ENCODE data around the gene C1QA. TPM values are rescaled to one million over a fixed set of nuclear protein-coding genes. Genes with fewer than 3 reads are reported as not detected.

The C1QA gene
- total RNA-seq, 1 experiment from 2014 or later: not detected

DNA sequence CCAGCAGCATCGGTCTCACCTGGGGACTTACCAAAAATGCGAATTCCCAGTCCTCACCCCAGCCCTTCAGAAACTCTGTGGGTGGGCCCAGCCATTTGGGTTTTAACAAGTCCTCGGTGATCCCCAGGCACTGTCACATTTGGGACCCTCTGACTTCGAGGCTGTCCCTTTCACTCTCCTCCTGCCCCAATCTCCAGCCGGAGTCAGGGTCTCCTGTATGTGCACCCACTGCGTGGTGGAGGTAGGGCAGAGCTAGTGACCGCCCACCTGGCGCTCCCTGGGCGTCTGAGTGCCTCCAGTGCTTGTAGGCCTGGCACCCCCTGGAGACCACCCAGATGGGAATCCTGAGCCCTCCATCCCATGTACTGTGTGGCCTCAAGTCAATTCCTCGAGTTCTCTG, 42.0 kb upstream of the C1QA start:
- Histone ChIP-seq H4K20me1 (ENCODE audit: insufficient read depth) (no peaks in the 10 kb centered on the region), H3K4me2 (no peak overlapping the region), H3K27ac (no peak overlapping the region), H3K36me3 (ENCODE audit: low read depth) (no peaks in the 10 kb centered on the region), H3K9me2 (ENCODE audit: insufficient read depth) (no peaks in the 10 kb centered on the region), H3K27me3 (ENCODE audit: insufficient read depth, low read depth) (peaks cover 91% of the 10 kb centered on the region), H3F3A (ENCODE audit: insufficient read depth, low read depth) (no peaks in the 10 kb centered on the region), H3K9me3 (ENCODE audit: insufficient read depth, low read depth) (no peaks in the 10 kb centered on the region), H2AFZ (no peak overlapping the region), H3K79me2 (ENCODE audit: low read depth) (no peaks in the 10 kb centered on the region), H3K4me3 (no peak overlapping the region), H3K4me1 (replicated peaks; ENCODE audit: insufficient read depth) (no peaks in the 10 kb centered on the region)
- POLR2A ChIA-PET (ENCODE audit: unreplicated experiment): no interaction called here
- BruUV-seq (replicated peaks): no TSS peak
- intact Hi-C loops (cut with micrococcal nuclease; ENCODE audit: unreplicated experiment): no loop called here
- TF ChIP-seq, protein P1, sequence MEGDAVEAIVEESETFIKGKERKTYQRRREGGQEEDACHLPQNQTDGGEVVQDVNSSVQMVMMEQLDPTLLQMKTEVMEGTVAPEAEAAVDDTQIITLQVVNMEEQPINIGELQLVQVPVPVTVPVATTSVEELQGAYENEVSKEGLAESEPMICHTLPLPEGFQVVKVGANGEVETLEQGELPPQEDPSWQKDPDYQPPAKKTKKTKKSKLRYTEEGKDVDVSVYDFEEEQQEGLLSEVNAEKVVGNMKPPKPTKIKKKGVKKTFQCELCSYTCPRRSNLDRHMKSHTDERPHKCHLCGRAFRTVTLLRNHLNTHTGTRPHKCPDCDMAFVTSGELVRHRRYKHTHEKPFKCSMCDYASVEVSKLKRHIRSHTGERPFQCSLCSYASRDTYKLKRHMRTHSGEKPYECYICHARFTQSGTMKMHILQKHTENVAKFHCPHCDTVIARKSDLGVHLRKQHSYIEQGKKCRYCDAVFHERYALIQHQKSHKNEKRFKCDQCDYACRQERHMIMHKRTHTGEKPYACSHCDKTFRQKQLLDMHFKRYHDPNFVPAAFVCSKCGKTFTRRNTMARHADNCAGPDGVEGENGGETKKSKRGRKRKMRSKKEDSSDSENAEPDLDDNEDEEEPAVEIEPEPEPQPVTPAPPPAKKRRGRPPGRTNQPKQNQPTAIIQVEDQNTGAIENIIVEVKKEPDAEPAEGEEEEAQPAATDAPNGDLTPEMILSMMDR (conservative IDR thresholded peaks at IDR 0.05): no peak
- no peak for TF ChIP-seq EZH2 (IDR thresholded peaks at IDR 0.05; ENCODE audit: low read depth)
- DNase-seq: no peak
- CTCF ChIA-PET: no interaction called here

DNA sequence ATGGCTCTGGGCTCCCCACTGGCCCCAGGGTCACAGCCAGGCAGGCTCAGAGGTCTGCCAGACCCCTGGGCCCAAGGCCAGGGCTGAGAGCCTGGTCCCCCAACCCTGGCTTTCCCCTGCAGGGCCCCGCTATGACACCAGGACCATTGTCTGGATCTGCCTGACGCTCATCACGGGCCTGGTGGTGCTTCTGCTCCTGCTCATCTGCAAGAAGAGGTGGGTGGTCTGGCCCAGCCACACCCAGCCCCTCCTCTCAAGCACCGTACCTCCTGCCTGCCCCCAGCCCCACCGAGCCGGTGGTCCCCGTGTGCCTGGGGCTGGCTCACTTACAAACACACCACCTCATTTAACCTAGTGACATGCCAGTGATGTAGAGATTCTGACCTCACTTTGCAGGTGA, 41.3 kb upstream of the C1QA start:
- Histone ChIP-seq H4K20me1 (ENCODE audit: insufficient read depth) (no peaks in the 10 kb centered on the region), H3K9me3 (ENCODE audit: insufficient read depth, low read depth) (no peaks in the 10 kb centered on the region), H3K36me3 (ENCODE audit: low read depth) (no peaks in the 10 kb centered on the region), H2AFZ (no peak overlapping the region), H3K4me3 (no peak overlapping the region), H3K27ac (no peak overlapping the region), H3K4me2 (no peak overlapping the region), H3K27me3 (ENCODE audit: insufficient read depth, low read depth) (peaks cover 84% of the 10 kb centered on the region), H3K9me2 (ENCODE audit: insufficient read depth) (no peaks in the 10 kb centered on the region), H3K4me1 (replicated peaks; ENCODE audit: insufficient read depth) (no peaks in the 10 kb centered on the region), H3F3A (ENCODE audit: insufficient read depth, low read depth) (no peaks in the 10 kb centered on the region), H3K79me2 (ENCODE audit: low read depth) (no peaks in the 10 kb centered on the region)
- POLR2A ChIA-PET (ENCODE audit: unreplicated experiment): no interaction called here
- DNase-seq: no peak
- intact Hi-C loops (cut with micrococcal nuclease; ENCODE audit: unreplicated experiment): no loop called here
- no TSS peak for BruUV-seq (replicated peaks)
- TF ChIP-seq, protein P1 (conservative IDR thresholded peaks at IDR 0.05): no peak
- TF ChIP-seq EZH2 (IDR thresholded peaks at IDR 0.05; ENCODE audit: low read depth): no peak
- CTCF ChIA-PET: no interaction called here

DNA sequence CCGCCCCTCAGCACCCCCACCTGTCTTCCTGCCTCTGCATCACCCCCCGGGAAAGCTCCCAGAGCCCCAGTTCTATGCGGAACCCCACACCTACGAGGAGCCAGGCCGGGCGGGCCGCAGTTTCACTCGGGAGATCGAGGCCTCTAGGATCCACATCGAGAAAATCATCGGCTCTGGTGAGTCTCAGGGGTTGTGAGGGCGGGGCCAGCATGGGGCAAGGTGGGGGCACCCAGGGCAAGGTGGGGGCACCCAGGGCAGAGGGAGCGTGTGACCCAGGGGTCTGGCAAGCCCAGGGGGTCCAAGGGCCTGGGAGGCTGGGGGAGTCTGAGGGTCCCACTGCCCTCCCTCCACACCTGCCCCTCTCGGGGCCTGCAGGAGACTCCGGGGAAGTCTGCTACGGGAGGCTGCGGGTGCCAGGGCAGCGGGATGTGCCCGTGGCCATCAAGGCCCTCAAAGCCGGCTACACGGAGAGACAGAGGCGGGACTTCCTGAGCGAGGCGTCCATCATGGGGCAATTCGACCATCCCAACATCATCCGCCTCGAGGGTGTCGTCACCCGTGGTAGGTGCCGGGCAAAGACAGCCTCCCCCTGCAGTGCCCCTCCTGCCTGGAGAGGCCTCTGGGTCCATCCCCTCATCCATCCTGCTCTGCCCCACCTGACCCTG, 39.0 kb upstream of the C1QA start:
- DNase-seq: no peak
- POLR2A ChIA-PET (ENCODE audit: unreplicated experiment): no interaction called here

More for the DNA sequence above, 39.0 kb upstream of the C1QA start:
- no peaks in the 10 kb centered on the region for H3F3A ChIP-seq (ENCODE audit: insufficient read depth, low read depth)
- no peaks in the 10 kb centered on the region for H3K79me2 ChIP-seq (ENCODE audit: low read depth)
- no peaks in the 10 kb centered on the region for H3K9me3 ChIP-seq (ENCODE audit: insufficient read depth, low read depth)
- H2AFZ ChIP-seq: no peak overlapping the region
- TF ChIP-seq, protein P1 (conservative IDR thresholded peaks at IDR 0.05): no peak
- TF ChIP-seq EZH2 (IDR thresholded peaks at IDR 0.05; ENCODE audit: low read depth): no peak
- no peak overlapping the region for H3K27ac ChIP-seq
- H4K20me1 ChIP-seq (ENCODE audit: insufficient read depth): no peaks in the 10 kb centered on the region
- peaks cover 68% of the 10 kb centered on the region for H3K27me3 ChIP-seq (ENCODE audit: insufficient read depth, low read depth)
- no peaks in the 10 kb centered on the region for H3K9me2 ChIP-seq (ENCODE audit: insufficient read depth)
- BruUV-seq (replicated peaks): no TSS peak
- intact Hi-C loops (cut with micrococcal nuclease; ENCODE audit: unreplicated experiment): no loop called here
- H3K4me3 ChIP-seq: no peak overlapping the region
- H3K36me3 ChIP-seq (ENCODE audit: low read depth): no peaks in the 10 kb centered on the region
- CTCF ChIA-PET: no interaction called here
- H3K4me1 ChIP-seq (replicated peaks; ENCODE audit: insufficient read depth): no peaks in the 10 kb centered on the region
- H3K4me2 ChIP-seq: no peak overlapping the region
